HepG2 (cell line): ENCODE data around the gene YIF1B. TPM values are rescaled to one million over a fixed set of nuclear protein-coding genes. Genes with fewer than 3 reads are reported as not detected.

Experiments used
- ARID4A ChIP-seq: sonication (generic); formaldehyde crosslinking; IDR thresholded peaks from 2 replicates; pipeline ENCODE4 v1.5.0; 2020; ENCODE audit warnings: mild to moderate bottlenecking, missing genetic modification reagents, borderline replicate concordance
- BRD4 ChIP-seq: sonication (generic); formaldehyde crosslinking; IDR thresholded peaks from 2 replicates; pipeline ENCODE4 v1.4.0; 2020; ENCODE audit warnings: missing genetic modification reagents
- ELF1 ChIP-seq: sonication (generic); formaldehyde crosslinking; IDR thresholded peaks from 2 replicates; pipeline ENCODE4 v1.4.0; 2020; ENCODE audit warnings: missing genetic modification reagents
- GPN1 ChIP-seq: sonication (generic); formaldehyde crosslinking; IDR thresholded peaks from 2 replicates; pipeline ENCODE4 v1.5.1; 2020; ENCODE audit warnings: missing genetic modification reagents, borderline replicate concordance
- KDM1A ChIP-seq: IDR thresholded peaks from 2 replicates; pipeline ENCODE4 v1.6.1; 2016; ENCODE audit warnings: missing compliant biosample characterization
- KLF16 ChIP-seq, 2 experiments: sonication (generic) in 1 of 2; formaldehyde crosslinking in 1 of 2; IDR thresholded peaks; 2 replicates each; pipeline versions ENCODE4 v1.6.1 to v1.8.0; 2016 to 2023; ENCODE audit warnings: missing genetic modification reagents in 2 of 2, missing compliant biosample characterization in 1 of 2
- KLF6 ChIP-seq: IDR thresholded peaks from 2 replicates; pipeline ENCODE4 v1.8.0; 2016; ENCODE audit warnings: missing biosample characterization, missing genetic modification reagents
- MTF2 ChIP-seq: sonication (generic); formaldehyde crosslinking; IDR thresholded peaks from 2 replicates; pipeline ENCODE4 v1.5.0; 2020; ENCODE audit warnings: missing genetic modification reagents, borderline replicate concordance
- RXRB ChIP-seq: IDR thresholded peaks from 2 replicates; pipeline ENCODE4 v1.6.1; 2016; ENCODE audit warnings: borderline replicate concordance, missing genetic modification reagents, missing compliant biosample characterization
- SALL1 ChIP-seq: sonication (generic); formaldehyde crosslinking; IDR thresholded peaks from 2 replicates; pipeline ENCODE4 v1.8.0; 2022; ENCODE audit warnings: mild to moderate bottlenecking, missing genetic modification reagents
- SMARCE1 ChIP-seq: fragments of 450-650 bp; IDR thresholded peaks from 2 replicates; pipeline ENCODE4 v1.6.1; 2017; ENCODE audit warnings: borderline replicate concordance
- TBX3 ChIP-seq: fragments of 450-650 bp; IDR thresholded peaks from 2 replicates; pipeline ENCODE4 v1.6.1; 2017; ENCODE audit warnings: antibody characterized with exemption, mild to moderate bottlenecking, inconsistent platforms, borderline replicate concordance
- THAP11 ChIP-seq: IDR thresholded peaks from 2 replicates; pipeline ENCODE4 v1.6.1; 2016; ENCODE audit warnings: missing biosample characterization, missing genetic modification reagents
- UBTF ChIP-seq: sonication (generic); formaldehyde crosslinking; IDR thresholded peaks from 2 replicates; pipeline ENCODE4 v1.4.0; 2020; ENCODE audit warnings: mild to moderate bottlenecking, missing genetic modification reagents
- ZBTB7A ChIP-seq: sonication (generic); formaldehyde crosslinking; IDR thresholded peaks from 2 replicates; pipeline ENCODE4 v1.8.0; 2022; ENCODE audit warnings: mild to moderate bottlenecking, missing genetic modification reagents
- ZNF33A ChIP-seq: sonication (generic); formaldehyde crosslinking; IDR thresholded peaks from 2 replicates; pipeline ENCODE4 v1.5.1; 2020; ENCODE audit warnings: missing genetic modification reagents, mild to moderate bottlenecking, moderate library complexity, borderline replicate concordance
- ZNF574 ChIP-seq: sonication (generic); formaldehyde crosslinking; IDR thresholded peaks from 2 replicates; pipeline ENCODE4 v1.4.0; 2020; ENCODE audit warnings: missing genetic modification reagents
- polyA plus RNA-seq, 8 experiments: library from polyadenylated mRNA; depleted of rRNA in 3 of 8; stranded (reverse) in 7 of 8; unstranded in 1 of 8; fragments of >200 nt; fragmentation: Illumina TruSeq in 4 of 8; extraction: Trizol in 4 of 8; gene quantifications; 2 replicates each; pipeline versions ENCODE4 v1.2.1 to v1.2.3, GENCODE V29; 2011 to 2016; ENCODE audit warnings: low read depth in 4 of 8, missing spikeins in 1 of 8, mixed read lengths in 1 of 8; ENCODE audit not compliant: insufficient read depth in 1 of 8
- total RNA-seq, 5 experiments: library from RNA; depleted of rRNA; stranded (reverse); fragments of >200 nt; fragmentation: Illumina TruSeq; extraction: Trizol; gene quantifications; 2 replicates each; pipeline ENCODE4 v1.2.3, GENCODE V29; 2016; ENCODE audit warnings: low read depth in 1 of 5
- TF ChIP-seq, protein P1 (sequence below): sonication (generic); formaldehyde crosslinking; IDR thresholded peaks from 2 replicates; pipeline ENCODE4 v1.5.1; 2020; ENCODE audit warnings: missing genetic modification reagents, mild to moderate bottlenecking, borderline replicate concordance

YIF1B gene
- total and polyA plus RNA-seq, 2 of the 13 experiments (the other 11 are each of a cell fraction or from before 2014, with no cell fraction given): 41.4 to 85.2 TPM

- TF ChIP-seq UBTF (CRISPR knock-in tag) (0 out of 2 replicates have a peak, but pooled peaks have one; percentile 30), KLF16 (CRISPR knock-in tag; IDR thresholded peaks at IDR 0.05) (0 out of 4 replicates have a peak, but pooled peaks of 1 of the 2 experiments have one; percentile 19), SALL1 (CRISPR knock-in tag) (peak; percentile 49), ARID4A (CRISPR knock-in tag) (no peak), ELF1 (CRISPR knock-in tag) (peak; percentile 37; the same call in 1 of the 2 replicates), TBX3 (no peak), SMARCE1 (no peak), ZNF33A (CRISPR knock-in tag) (no peak), MTF2 (no peak), KLF6 (no peak), THAP11 (CRISPR knock-in tag) (peak; percentile 40; the same call in 1 of the 2 replicates), RXRB (CRISPR knock-in tag) (peak; percentile 60; the same call in 1 of the 2 replicates), ZNF574 (CRISPR knock-in tag) (0 out of 2 replicates have a peak, but pooled peaks have one; percentile 25), GPN1 (CRISPR knock-in tag) (no peak), ZBTB7A (CRISPR knock-in tag) (no peak), BRD4 (CRISPR knock-in tag) (no peak), KDM1A (no peak)
- TF ChIP-seq, protein P1, sequence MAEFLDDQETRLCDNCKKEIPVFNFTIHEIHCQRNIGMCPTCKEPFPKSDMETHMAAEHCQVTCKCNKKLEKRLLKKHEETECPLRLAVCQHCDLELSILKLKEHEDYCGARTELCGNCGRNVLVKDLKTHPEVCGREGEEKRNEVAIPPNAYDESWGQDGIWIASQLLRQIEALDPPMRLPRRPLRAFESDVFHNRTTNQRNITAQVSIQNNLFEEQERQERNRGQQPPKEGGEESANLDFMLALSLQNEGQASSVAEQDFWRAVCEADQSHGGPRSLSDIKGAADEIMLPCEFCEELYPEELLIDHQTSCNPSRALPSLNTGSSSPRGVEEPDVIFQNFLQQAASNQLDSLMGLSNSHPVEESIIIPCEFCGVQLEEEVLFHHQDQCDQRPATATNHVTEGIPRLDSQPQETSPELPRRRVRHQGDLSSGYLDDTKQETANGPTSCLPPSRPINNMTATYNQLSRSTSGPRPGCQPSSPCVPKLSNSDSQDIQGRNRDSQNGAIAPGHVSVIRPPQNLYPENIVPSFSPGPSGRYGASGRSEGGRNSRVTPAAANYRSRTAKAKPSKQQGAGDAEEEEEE (CRISPR knock-in tag): no peak
Measured at GRCh38 chr19:38266981-38267597, 48.7 kb downstream of the YIF1B start (continued).
